ENCODE data around the gene ATP1B2.
"Not testable (repeated sequence)": the region's sequence is repeated elsewhere in the genome, so short reads cannot be mapped to it uniquely, and the experiment has no call there.

Gene ATP1B2

DNA sequence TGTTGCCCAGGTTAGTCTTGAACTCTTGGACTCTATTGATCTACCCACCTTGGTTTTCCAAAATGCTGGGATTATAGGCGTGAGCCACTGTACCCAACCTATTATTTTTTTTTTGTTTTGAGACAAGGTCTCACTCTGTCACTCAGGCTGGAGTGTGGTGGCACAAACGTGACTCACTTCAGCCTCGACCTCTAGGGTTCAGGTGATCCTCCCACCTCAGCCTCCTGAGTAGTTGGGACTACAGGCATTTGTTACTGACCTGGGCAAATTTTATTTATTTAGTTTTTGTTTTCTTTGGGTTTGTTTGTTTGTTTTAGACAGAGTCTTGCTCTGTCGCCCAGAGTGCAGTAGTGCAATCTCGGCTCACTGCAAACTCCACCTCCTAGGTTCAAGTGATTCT lies 27.1 kb upstream of the ATP1B2 start:
- CTCF ChIA-PET: interaction anchor here (1.2 kb wide), 1 partner anchor 9 kb away, joined by 4 read pairs; the partner anchor contains the start of gene FXR2
- POLR2A ChIA-PET: interaction anchor here (1.3 kb wide), 1 partner anchor 64 kb away, joined by 3 read pairs; the partner anchor contains the start of gene TP53

DNA sequence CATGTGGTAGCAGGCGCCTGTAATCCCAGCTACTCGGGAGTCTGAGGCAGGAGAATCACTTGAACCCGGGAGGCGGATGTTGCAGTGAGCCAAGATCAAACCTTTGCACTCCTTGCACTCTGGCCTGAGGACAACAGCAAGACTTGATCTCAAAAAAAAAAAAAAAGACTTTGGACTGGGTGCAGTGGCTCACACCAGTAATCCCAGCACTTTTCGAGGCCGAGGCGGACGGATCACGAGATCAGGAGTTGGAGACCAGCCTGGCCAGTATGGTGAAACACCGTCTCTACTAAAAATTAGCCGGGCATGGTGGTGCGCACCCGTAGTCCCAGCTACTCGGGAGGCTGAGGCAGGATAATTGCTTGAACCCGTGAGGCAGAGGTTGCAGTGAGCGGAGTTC lies 25.0 kb upstream of the ATP1B2 start:
- H3K4me3 ChIP-seq (ENCODE audit: low read depth, low read length); POLR2A ChIA-PET; DNase-seq (ENCODE audit: low read depth, low spot score): not testable (repeated sequence)
- CTCF ChIA-PET: interaction anchor here (9.7 kb wide), 1 partner anchor 10 kb away, joined by 67 read pairs; the partner anchor contains the start of gene FXR2

More for the DNA sequence above, 27.1 kb upstream of the ATP1B2 start:
- TF ChIP-seq, protein P1, sequence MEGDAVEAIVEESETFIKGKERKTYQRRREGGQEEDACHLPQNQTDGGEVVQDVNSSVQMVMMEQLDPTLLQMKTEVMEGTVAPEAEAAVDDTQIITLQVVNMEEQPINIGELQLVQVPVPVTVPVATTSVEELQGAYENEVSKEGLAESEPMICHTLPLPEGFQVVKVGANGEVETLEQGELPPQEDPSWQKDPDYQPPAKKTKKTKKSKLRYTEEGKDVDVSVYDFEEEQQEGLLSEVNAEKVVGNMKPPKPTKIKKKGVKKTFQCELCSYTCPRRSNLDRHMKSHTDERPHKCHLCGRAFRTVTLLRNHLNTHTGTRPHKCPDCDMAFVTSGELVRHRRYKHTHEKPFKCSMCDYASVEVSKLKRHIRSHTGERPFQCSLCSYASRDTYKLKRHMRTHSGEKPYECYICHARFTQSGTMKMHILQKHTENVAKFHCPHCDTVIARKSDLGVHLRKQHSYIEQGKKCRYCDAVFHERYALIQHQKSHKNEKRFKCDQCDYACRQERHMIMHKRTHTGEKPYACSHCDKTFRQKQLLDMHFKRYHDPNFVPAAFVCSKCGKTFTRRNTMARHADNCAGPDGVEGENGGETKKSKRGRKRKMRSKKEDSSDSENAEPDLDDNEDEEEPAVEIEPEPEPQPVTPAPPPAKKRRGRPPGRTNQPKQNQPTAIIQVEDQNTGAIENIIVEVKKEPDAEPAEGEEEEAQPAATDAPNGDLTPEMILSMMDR (IDR thresholded peaks at IDR 0.05; ENCODE audit: insufficient read depth, low read length, missing control alignments): no peak
- no peak for DNase-seq (ENCODE audit: low read depth, low spot score)
- H3K4me3 ChIP-seq (ENCODE audit: low read depth, low read length): no peak overlapping the region

DNA sequence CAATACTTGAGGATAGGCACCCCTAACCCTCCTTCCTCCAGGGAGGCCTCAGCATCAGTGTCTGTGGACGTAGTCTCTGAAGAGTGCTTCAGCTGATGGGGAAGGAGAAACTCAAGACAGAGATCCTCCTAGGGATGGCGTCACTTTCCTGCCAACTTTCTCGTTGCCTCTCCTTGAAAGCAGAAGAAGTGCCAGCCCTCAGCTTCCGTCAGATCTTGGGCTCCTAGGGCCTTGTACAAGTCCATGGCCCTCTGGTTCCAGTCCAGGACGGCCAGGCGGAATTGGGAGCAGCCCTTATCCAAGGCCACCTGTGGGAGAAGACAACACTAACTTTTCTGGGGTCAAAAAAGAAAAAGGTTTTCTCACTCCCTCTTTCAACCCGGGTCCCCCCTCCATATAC lies 24.4 kb upstream of the ATP1B2 start:
- ChIA-PET CTCF (interaction anchor here (9.7 to 11.1 kb wide), 2 partner anchors 10 to 60 kb away, joined by 67 to 201 read pairs; partner anchors contain the start of genes FXR2, TP53 and WRAP53), POLR2A (interaction anchor here (2.0 to 2.2 kb wide), 2 partner anchors 12 to 60 kb away, joined by 14 to 15 read pairs; partner anchors contain the start of genes FXR2 and TP53)
- peak overlapping the region; percentile 65 for H3K4me3 ChIP-seq (ENCODE audit: low read depth, low read length)
- TF ChIP-seq, protein P1 (IDR thresholded peaks at IDR 0.05; ENCODE audit: insufficient read depth, low read length, missing control alignments): no peak
- no peak for DNase-seq (ENCODE audit: low read depth, low spot score)

DNA sequence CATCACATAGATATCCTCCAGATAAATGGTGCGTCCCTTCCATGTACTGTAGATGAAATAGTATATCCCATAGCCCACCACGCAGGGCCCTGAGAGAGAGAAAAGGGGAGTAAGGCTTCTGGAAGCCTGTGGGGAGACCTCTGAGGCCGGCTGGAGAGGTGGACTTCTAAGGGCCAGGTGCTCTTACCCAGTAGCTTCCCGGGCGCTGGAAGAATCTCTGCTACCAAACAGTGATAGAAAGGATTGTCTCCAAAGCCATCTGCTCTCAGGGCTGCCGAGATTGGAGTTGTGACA lies 23.8 kb upstream of the ATP1B2 start:
- DNase-seq (ENCODE audit: low read depth, low spot score): no peak
- ChIA-PET CTCF (interaction anchor here (0.6 to 11.1 kb wide), 5 partner anchors 11 to 117 kb away, joined by 3 to 201 read pairs (median 4); partner anchors contain the start of genes FXR2, TP53 and WRAP53), POLR2A (interaction anchor here (2.0 to 2.2 kb wide), 2 partner anchors 12 to 60 kb away, joined by 14 to 15 read pairs; partner anchors contain the start of genes FXR2 and TP53)
- TF ChIP-seq, protein P1 (IDR thresholded peaks at IDR 0.05; ENCODE audit: insufficient read depth, low read length, missing control alignments): no peak
- H3K4me3 ChIP-seq (ENCODE audit: low read depth, low read length): peak overlapping the region; percentile 65

DNA sequence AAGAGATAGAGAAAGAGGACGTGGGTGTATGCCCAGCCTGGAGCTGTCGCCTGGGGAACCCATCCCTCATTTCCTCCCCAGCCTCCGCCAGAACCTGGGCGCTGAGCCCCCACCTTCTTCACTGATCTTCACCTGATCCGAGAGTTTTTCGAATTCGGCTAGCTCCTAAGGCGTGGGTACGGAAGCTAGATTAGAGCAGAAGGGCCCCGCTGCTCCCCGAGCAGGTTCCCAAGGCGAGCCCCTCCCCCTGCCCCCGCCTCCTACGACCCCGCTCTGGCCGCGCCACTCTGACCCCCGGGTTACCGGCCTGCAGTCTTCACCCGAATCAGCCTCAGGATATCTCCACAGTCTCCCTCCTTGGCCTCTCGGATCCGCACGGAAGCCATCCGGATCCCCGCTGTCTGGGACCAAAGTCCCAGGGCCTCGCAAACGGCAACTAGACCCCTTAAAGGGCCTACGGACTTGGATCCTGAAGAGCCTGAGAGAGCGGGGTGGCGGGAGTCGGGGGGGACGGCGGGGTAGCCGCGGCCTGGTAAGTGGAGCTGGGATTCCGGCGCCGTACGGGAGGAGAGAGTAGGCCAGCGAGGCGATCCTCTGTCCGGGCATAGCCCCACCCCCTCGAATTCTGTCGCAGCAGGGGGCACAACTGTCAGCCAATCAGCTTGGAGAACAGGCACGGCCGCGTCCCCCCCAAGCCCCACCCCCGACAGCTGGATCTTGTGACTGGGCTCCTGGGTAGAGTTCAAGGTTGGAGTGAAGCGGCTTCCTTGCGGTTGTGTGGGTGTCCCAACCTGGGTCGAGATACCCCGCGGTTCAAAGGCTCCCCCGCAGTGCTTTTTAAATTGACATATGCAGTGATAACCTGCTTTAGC lies 23.2 kb upstream of the ATP1B2 start, which contains the start of gene SAT2:
SAT2 (minus strand) TSS at position 572 of the 872 bp plus-strand sequence; CDS start at position 386, 186 bp downstream.
- peak within 1 kb of the TSS; percentile 65 for H3K4me3 ChIP-seq (ENCODE audit: low read depth, low read length)
- TF ChIP-seq, protein P1 (IDR thresholded peaks at IDR 0.05; ENCODE audit: insufficient read depth, low read length, missing control alignments): no peak
- DNase-seq (ENCODE audit: low read depth, low spot score): peak; percentile 52
- CTCF ChIA-PET: interaction anchor here (0.6 to 11.1 kb wide), 7 partner anchors 9 to 116 kb away, joined by 3 to 201 read pairs (median 4); partner anchors contain the start of genes FXR2, TP53 and WRAP53
- POLR2A ChIA-PET: interaction anchor here (0.5 to 2.2 kb wide), 6 partner anchors 13 to 67 kb away, joined by 3 to 15 read pairs (median 4); partner anchors contain the start of genes FXR2 and TP53

DNA sequence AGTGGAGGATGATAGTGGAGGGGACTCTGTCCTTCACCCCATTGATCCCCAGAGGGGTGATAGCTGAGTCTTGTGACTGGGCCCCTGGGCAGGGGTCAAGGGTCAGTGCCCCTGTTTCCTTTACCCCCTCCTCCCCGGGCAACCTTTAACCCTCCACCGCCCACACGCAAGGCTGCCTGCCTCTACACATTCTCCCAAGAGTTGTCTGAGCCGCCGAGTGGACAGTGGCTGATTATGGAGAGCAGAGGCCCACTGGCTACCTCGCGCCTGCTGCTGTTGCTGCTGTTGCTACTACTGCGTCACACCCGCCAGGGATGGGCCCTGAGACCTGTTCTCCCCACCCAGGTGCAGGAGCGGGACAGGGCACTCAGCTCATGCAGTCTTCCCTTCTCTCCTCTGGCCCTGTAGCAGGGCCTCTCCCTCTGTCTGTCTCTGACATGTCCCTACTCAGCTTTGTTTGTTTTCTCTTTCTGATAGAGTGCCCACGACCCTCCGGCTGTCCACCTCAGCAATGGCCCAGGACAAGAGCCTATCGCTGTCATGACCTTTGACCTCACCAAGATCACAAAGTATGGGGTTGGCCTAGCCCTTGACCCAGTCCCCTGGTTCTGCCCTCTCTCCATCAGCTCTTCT lies 20.7 kb upstream of the ATP1B2 start, which contains the start of gene SHBG:
SHBG (plus strand) TSS at position 197 of the 633 bp plus-strand sequence; CDS start at position 235, 38 bp downstream.
- H3K4me3 ChIP-seq (ENCODE audit: low read depth, low read length): no peak within 1 kb of the TSS
- POLR2A ChIA-PET: no interaction called here
- DNase-seq (ENCODE audit: low read depth, low spot score): no peak
- TF ChIP-seq, protein P1 (IDR thresholded peaks at IDR 0.05; ENCODE audit: insufficient read depth, low read length, missing control alignments): no peak
- CTCF ChIA-PET: interaction anchor here (0.7 to 11.1 kb wide), 10 partner anchors 9 to 56 kb away, joined by 3 to 201 read pairs (median 6); partner anchors contain the start of genes ATP1B2, FXR2, TP53 and WRAP53
